NCI-H524 (cell line): ENCODE results near the gene GREM2.

ENCODE experiments used
- DNase-seq, 2 experiments: peaks; one replicate each; lab custom pipeline; 2025; lab: John Stamatoyannopoulos, UW

GREM2 gene

GRCh38 chr1:240455228-240455821 is 156.6 kb downstream of the GREM2 start:
- peak; percentile 12 to 43 for DNase-seq

GRCh38 chr1:240445369-240445768 is 166.6 kb downstream of the GREM2 start:
- no peak for DNase-seq

GRCh38 chr1:240441669-240442068 is 170.3 kb downstream of the GREM2 start:
- no peak for DNase-seq
